Measurements from ENCODE around the gene MYCBP2. TPM values are rescaled to one million over a fixed set of nuclear protein-coding genes. Genes with fewer than 3 reads are reported as not detected.
A peak's percentile ranks its signal among the peaks of the same experiment; 100 is the strongest.

Gene MYCBP2
- total and polyA plus RNA-seq, 5 donors: 28.0 to 88.1 (median 70.8) TPM

DNA sequence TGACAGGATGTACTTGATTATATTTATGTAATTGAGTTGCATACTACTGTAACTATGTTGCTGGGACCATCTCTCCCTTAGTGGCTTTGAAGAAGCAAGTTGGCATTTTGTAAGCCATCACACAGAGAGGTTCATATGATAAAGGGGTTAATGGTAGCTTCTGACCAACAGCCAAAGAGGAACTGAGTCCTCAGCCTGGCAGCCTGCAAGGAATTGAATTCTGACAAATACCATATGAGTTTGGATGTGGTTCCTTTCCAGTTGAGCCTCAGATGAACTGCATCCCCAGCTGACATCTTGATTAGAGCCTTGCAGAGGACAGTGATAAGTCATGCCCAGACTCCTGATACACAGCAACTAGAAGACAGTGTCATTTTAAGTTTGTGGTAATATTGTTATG, 8.6 kb upstream of the MYCBP2 start:
- no peaks in the 10 kb centered on the region for H3K27me3 ChIP-seq (ENCODE audit: control insufficient read depth, insufficient read depth)
- ATAC-seq (no peak), DNase-seq (no peak)
- intact Hi-C loops (cut with DNase I): no loop called here
- peaks cover 3% of the 10 kb centered on the region for H3K4me1 ChIP-seq (ENCODE audit: control insufficient read depth, insufficient read depth, low read length)
- no peaks in the 10 kb centered on the region for H3K9me3 ChIP-seq (ENCODE audit: control insufficient read depth, low read length)
- H3K4me3 ChIP-seq (ENCODE audit: low read length): no peak overlapping the region
- no peak overlapping the region for H3K27ac ChIP-seq (ENCODE audit: low read length)

DNA sequence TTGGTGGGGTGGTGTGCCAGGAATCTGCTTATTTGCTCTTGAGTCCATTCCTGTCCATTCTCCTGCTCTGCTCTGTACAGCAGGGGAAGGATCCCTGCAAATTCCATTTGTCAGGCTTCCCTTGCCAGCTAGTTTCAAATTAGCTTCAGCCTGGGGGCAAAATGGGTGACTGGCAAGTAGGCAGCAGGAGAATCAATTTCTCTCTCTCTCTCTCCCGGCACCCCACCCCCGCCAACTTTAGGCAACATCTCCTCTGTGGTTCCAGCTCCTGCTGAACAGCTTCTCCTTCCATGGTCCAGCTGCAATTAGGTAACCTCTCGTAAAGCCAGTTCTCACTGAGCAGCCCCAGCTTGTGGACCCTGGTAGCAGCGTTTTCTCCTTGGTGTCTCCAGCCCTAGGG, 6.7 kb upstream of the MYCBP2 start:
- no peak overlapping the region for H3K4me3 ChIP-seq (ENCODE audit: low read length)
- DNase-seq: peak in 1 of 3 donors; percentile 22
- H3K4me1 ChIP-seq (ENCODE audit: control insufficient read depth, insufficient read depth, low read length): peaks cover 5% of the 10 kb centered on the region
- 81% methylated on average over 4 of the region's 4 CpGs for WGBS
- H3K27me3 ChIP-seq (ENCODE audit: control insufficient read depth, insufficient read depth): no peaks in the 10 kb centered on the region
- no peaks in the 10 kb centered on the region for H3K9me3 ChIP-seq (ENCODE audit: control insufficient read depth, low read length)
- intact Hi-C loops (cut with DNase I): no loop called here
- H3K27ac ChIP-seq (ENCODE audit: low read length): no peak overlapping the region
- no peak for ATAC-seq

DNA sequence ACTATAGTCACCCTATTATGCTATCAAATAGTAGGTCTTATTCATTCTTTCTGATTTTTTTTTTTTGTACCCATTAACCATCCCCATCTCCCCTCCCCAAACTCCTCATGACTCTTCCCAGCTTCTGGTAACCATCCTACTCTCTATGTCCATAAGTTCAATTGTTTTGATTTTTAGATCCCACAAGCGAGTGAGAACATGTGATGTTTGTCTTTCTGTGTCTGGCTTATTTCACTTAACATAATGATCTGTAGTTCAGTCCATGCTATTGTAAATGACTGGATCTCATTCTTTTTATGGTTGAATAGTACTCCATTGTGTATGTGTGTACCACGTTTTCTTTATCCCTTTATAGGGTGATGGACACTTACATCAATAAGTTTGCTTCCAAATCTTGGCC, 4.5 kb upstream of the MYCBP2 start:
- no peaks in the 10 kb centered on the region for H3K27me3 ChIP-seq (ENCODE audit: control insufficient read depth, insufficient read depth)
- H3K4me3 ChIP-seq (ENCODE audit: low read length): no peak overlapping the region
- WGBS: 90% methylated on average over 2 of the region's 2 CpGs
- intact Hi-C loops (cut with DNase I): no loop called here
- DNase-seq: no peak
- no peaks in the 10 kb centered on the region for H3K9me3 ChIP-seq (ENCODE audit: control insufficient read depth, low read length)
- no peak overlapping the region for H3K27ac ChIP-seq (ENCODE audit: low read length)
- peaks cover 5% of the 10 kb centered on the region for H3K4me1 ChIP-seq (ENCODE audit: control insufficient read depth, insufficient read depth, low read length)
- no peak for ATAC-seq

- Histone ChIP-seq H3K9me3 (ENCODE audit: control insufficient read depth, low read length) (no peaks in the 10 kb centered on the region), H3K4me1 (ENCODE audit: control insufficient read depth, insufficient read depth, low read length) (peaks cover 5% of the 10 kb centered on the region), H3K4me3 (ENCODE audit: low read length) (peak overlapping the region; percentile 76), H3K27ac (ENCODE audit: low read length) (peak overlapping the region; percentile 89), H3K27me3 (ENCODE audit: control insufficient read depth, insufficient read depth) (no peaks in the 10 kb centered on the region)
- ATAC-seq (no peak), DNase-seq (no peak)
- under 1% methylated on average over 17 of the region's 17 CpGs for WGBS
- intact Hi-C loops (cut with DNase I): loop anchor here in 2 of 4 donors (5.0 kb wide), 2 partner anchors 132 to 147 kb away; no protein-coding TSS in a partner anchor
Observed at GRCh38 chr13:77329911-77330584, 3.2 kb upstream of the MYCBP2 start.

DNA sequence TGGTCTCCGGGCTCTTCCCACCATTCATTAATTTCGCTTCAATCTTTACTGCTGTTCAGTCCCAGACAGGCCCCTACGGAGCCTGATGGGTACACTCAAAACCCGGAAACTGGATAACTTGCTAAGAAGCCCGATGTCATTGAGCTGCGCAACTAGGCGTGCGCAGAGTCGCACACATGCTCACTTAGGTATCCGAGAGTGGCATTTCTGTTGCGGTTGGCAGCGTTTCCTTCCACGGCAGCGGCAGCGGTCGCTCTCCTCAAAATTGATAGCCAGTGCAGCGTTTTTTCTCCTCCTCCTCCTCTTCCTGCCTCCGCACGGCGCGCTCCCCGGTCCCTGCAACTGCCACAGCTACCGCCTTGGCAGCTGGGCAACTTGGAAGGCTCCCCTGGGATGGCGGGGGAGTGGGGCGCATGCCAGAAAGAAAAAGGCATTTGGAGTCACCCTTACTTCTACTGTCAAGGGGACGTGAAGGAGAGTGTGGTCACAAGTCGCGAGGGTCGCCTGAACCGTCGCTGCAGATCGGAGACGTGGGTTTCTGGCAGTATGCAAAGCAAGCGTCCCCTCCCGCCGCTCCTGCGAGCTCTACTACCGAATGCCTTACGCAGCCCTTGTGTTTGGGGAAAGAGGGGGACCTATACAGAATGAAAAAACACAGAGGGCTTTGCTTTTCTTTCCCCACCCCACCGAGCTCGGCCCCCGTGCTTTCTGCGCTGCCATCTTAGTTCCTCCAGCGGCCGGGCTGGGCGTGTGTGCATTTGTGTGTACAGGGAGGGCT, 2.4 kb upstream of the MYCBP2 start:
- Histone ChIP-seq H3K27me3 (ENCODE audit: control insufficient read depth, insufficient read depth) (no peaks in the 10 kb centered on the region), H3K4me3 (ENCODE audit: low read length) (peak overlapping the region; percentile 76), H3K4me1 (ENCODE audit: control insufficient read depth, insufficient read depth, low read length) (peaks cover 5% of the 10 kb centered on the region), H3K27ac (ENCODE audit: low read length) (peak overlapping the region; percentile 89), H3K9me3 (ENCODE audit: control insufficient read depth, low read length) (no peaks in the 10 kb centered on the region)
- DNase-seq (peak; percentile 87 to 94 (median 93)), ATAC-seq (peak; percentile 83 to 88)
- intact Hi-C loops (cut with DNase I): loop anchor here in 2 of 4 donors (5.0 kb wide), 2 partner anchors 133 to 148 kb away; no protein-coding TSS in a partner anchor
- whole genome bisulfite sequencing: under 1% methylated on average over 46 of the region's 46 CpGs

GRCh38 chr13:77328819-77329132, 1.9 kb upstream of the MYCBP2 start:
- H3K4me1 ChIP-seq (ENCODE audit: control insufficient read depth, insufficient read depth, low read length): peaks cover 5% of the 10 kb centered on the region
- DNase-seq: no peak
- H3K27me3 ChIP-seq (ENCODE audit: control insufficient read depth, insufficient read depth): no peaks in the 10 kb centered on the region
- ATAC-seq: no peak
- intact Hi-C loops (cut with DNase I): loop anchor here in 2 of 4 donors (5.0 kb wide), 2 partner anchors 134 to 149 kb away; no protein-coding TSS in a partner anchor
- no peaks in the 10 kb centered on the region for H3K9me3 ChIP-seq (ENCODE audit: control insufficient read depth, low read length)
- 4% methylated on average over 4 of the region's 4 CpGs for WGBS
- peak overlapping the region; percentile 89 for H3K27ac ChIP-seq (ENCODE audit: low read length)
- H3K4me3 ChIP-seq (ENCODE audit: low read length): peak overlapping the region; percentile 76

DNA sequence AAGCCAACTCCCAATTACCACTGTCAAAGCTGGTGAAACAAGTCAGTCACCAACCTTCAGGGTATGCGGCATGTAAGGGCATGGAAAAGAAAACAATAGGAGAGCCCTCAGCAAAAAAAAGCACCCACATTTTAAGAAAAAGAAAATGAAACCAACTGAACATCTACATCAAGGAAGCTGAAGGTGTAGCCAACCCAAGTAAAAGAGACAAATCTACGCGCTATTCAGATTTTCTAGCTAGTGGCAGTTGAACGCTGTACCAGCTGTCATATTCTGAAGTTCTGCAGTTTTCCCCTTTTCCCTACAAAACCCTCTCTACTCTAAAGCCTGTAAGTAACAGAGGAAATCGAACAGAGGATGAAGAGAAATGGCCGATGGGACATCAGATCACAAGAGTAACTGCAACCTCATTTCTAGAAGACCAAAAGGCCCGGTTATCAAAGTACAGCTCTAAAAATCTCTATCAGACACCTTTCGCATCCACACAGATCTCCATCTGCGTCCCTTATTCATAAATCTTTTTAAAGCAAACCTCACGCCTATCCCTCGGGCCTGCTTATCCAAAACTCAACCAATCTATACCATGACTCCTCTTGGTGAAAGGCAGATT, 1.4 kb downstream of the MYCBP2 start:
- peak overlapping the region; percentile 59 for H3K4me3 ChIP-seq (ENCODE audit: low read length)
- H3K4me1 ChIP-seq (ENCODE audit: control insufficient read depth, insufficient read depth, low read length): peaks cover 5% of the 10 kb centered on the region
- intact Hi-C loops (cut with DNase I): loop anchor here in 2 of 4 donors (5.0 kb wide), 2 partner anchors 137 to 152 kb away; no protein-coding TSS in a partner anchor
- no peak for ATAC-seq
- no peak for DNase-seq
- no peaks in the 10 kb centered on the region for H3K27me3 ChIP-seq (ENCODE audit: control insufficient read depth, insufficient read depth)
- no peaks in the 10 kb centered on the region for H3K9me3 ChIP-seq (ENCODE audit: control insufficient read depth, low read length)
- WGBS: 8% methylated on average over 11 of the region's 11 CpGs
- H3K27ac ChIP-seq (ENCODE audit: low read length): peak overlapping the region; percentile 85

DNA sequence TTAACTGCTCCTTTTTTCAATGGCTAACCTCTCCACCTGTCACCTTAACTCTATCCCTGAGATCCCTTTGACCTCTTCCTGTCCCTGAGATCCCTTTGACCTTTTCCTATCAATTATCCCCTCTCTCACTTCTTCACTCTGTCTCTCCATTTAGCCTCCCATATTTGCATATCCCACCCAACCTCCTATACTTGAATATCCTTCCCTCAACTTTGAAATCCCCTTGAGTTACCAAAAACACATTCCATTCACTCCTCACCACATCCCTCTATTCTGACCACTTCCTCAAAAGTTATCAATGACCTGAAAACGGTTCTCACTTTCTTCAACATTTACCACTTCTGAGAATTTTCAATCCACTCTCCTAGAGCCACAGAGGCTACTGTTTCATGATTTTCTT, 3.0 kb downstream of the MYCBP2 start:
- intact Hi-C loops (cut with DNase I): no loop called here
- no peaks in the 10 kb centered on the region for H3K9me3 ChIP-seq (ENCODE audit: control insufficient read depth, low read length)
- peaks cover 13% of the 10 kb centered on the region for H3K4me1 ChIP-seq (ENCODE audit: control insufficient read depth, insufficient read depth, low read length)
- 48% methylated on average over 1 of the region's 1 CpG for whole genome bisulfite sequencing
- no peak for ATAC-seq
- H3K27ac ChIP-seq (ENCODE audit: low read length): no peak overlapping the region
- no peak overlapping the region for H3K4me3 ChIP-seq (ENCODE audit: low read length)
- no peak for DNase-seq
- H3K27me3 ChIP-seq (ENCODE audit: control insufficient read depth, insufficient read depth): no peaks in the 10 kb centered on the region

GRCh38 chr13:77319536-77319935, 7.4 kb downstream of the MYCBP2 start:
- no peak overlapping the region for H3K4me3 ChIP-seq (ENCODE audit: low read length)
- no peak overlapping the region for H3K27ac ChIP-seq (ENCODE audit: low read length)
- ATAC-seq: no peak
- no peak for DNase-seq
- no peaks in the 10 kb centered on the region for H3K9me3 ChIP-seq (ENCODE audit: control insufficient read depth, low read length)
- intact Hi-C loops (cut with DNase I): loop anchor here in 1 of 4 donors (10.0 kb wide), 1 partner anchor 65 kb away; no protein-coding TSS in a partner anchor
- H3K27me3 ChIP-seq (ENCODE audit: control insufficient read depth, insufficient read depth): no peaks in the 10 kb centered on the region
- 55% methylated on average over 2 of the region's 2 CpGs for WGBS
- peaks cover 13% of the 10 kb centered on the region for H3K4me1 ChIP-seq (ENCODE audit: control insufficient read depth, insufficient read depth, low read length)

GRCh38 chr13:77318741-77319140, 8.2 kb downstream of the MYCBP2 start:
- DNase-seq (no peak), ATAC-seq (no peak)
- no peaks in the 10 kb centered on the region for H3K9me3 ChIP-seq (ENCODE audit: control insufficient read depth, low read length)
- intact Hi-C loops (cut with DNase I): loop anchor here in 1 of 4 donors (10.0 kb wide), 1 partner anchor 64 kb away; no protein-coding TSS in a partner anchor
- H3K27ac ChIP-seq (ENCODE audit: low read length): no peak overlapping the region
- H3K4me3 ChIP-seq (ENCODE audit: low read length): no peak overlapping the region
- H3K4me1 ChIP-seq (ENCODE audit: control insufficient read depth, insufficient read depth, low read length): peaks cover 13% of the 10 kb centered on the region
- H3K27me3 ChIP-seq (ENCODE audit: control insufficient read depth, insufficient read depth): no peaks in the 10 kb centered on the region
- WGBS: 60% methylated on average over 2 of the region's 2 CpGs

GRCh38 chr13:77316430-77316829, 10.5 kb downstream of the MYCBP2 start:
- WGBS: 54% methylated on average over 4 of the region's 4 CpGs
- ATAC-seq: peak; percentile 40 to 79
- Histone ChIP-seq H3K27ac (ENCODE audit: low read length) (no peak overlapping the region), H3K4me3 (ENCODE audit: low read length) (no peak overlapping the region), H3K27me3 (ENCODE audit: control insufficient read depth, insufficient read depth) (no peaks in the 10 kb centered on the region), H3K9me3 (ENCODE audit: control insufficient read depth, low read length) (no peaks in the 10 kb centered on the region), H3K4me1 (ENCODE audit: control insufficient read depth, insufficient read depth, low read length) (peaks cover 10% of the 10 kb centered on the region)
- no peak for DNase-seq
- intact Hi-C loops (cut with DNase I): loop anchor here in 1 of 4 donors (10.0 kb wide), 1 partner anchor 62 kb away; no protein-coding TSS in a partner anchor

All from right cardiac atrium (tissue), 5 donors.